HG03460 (cell line): ENCODE results near the gene HDAC11.
"Not testable (repeated sequence)": the region's sequence is repeated elsewhere in the genome, so short reads cannot be mapped to it uniquely, and the experiment has no call there.

Source experiments
- ATAC-seq: cut with Tn5 transposase; IDR thresholded peaks from one replicate; pipeline ENCODE4 v1.9.1; 2021; ENCODE audit not compliant: unreplicated experiment

HDAC11 gene

GRCh38 chr3:13492976-13493866 lies 13.1 kb downstream of the HDAC11 start:
- no peak for ATAC-seq

- no peak for ATAC-seq
These were observed 13.8 kb downstream of the HDAC11 start for GRCh38 chr3:13493867-13494441.

- ATAC-seq, result no peak
These were observed 14.6 kb downstream of the HDAC11 start for GRCh38 chr3:13494463-13495350.

- ATAC-seq, result no peak
These were observed 15.3 kb downstream of the HDAC11 start for GRCh38 chr3:13495351-13495813.

- ATAC-seq, result peak; percentile 82
These were observed 16.0 kb downstream of the HDAC11 start for GRCh38 chr3:13495921-13496723.

- no peak for ATAC-seq
These were observed 16.8 kb downstream of the HDAC11 start for GRCh38 chr3:13496879-13497278.

GRCh38 chr3:13497386-13497785 lies 17.3 kb downstream of the HDAC11 start:
- no peak for ATAC-seq

GRCh38 chr3:13498354-13499060 lies 18.4 kb downstream of the HDAC11 start:
- no peak for ATAC-seq

GRCh38 chr3:13499246-13499645 lies 19.1 kb downstream of the HDAC11 start:
- not testable (repeated sequence) for ATAC-seq

- ATAC-seq, result no peak
These were observed 20.2 kb downstream of the HDAC11 start for GRCh38 chr3:13500133-13500885.

- no peak for ATAC-seq
These were observed 20.9 kb downstream of the HDAC11 start for GRCh38 chr3:13501056-13501455.

GRCh38 chr3:13501521-13501920 lies 21.4 kb downstream of the HDAC11 start:
- ATAC-seq, result no peak

- ATAC-seq, result no peak
These were observed 22.1 kb downstream of the HDAC11 start for GRCh38 chr3:13501958-13502790.

GRCh38 chr3:13502791-13503060 lies 22.6 kb downstream of the HDAC11 start:
- no peak for ATAC-seq

GRCh38 chr3:13504161-13504831 lies 24.2 kb downstream of the HDAC11 start:
- no peak for ATAC-seq

- no peak for ATAC-seq
These were observed 25.3 kb downstream of the HDAC11 start for GRCh38 chr3:13505147-13506130.

GRCh38 chr3:13506239-13506638 lies 26.1 kb downstream of the HDAC11 start:
- no peak for ATAC-seq
